Prostate gland (tissue), 2 donors: ENCODE results near the gene TIMP3. TPM values are rescaled to one million over a fixed set of nuclear protein-coding genes. Genes with fewer than 3 reads are reported as not detected.

ENCODE experiments used
- DNase-seq: peaks from one replicate; pipeline ENCODE4 v3.0.0-alpha.2; 2019; ENCODE audit warnings: low spot score
- H3K27ac ChIP-seq, 2 donors: fragments of 200-600 bp; sonication (generic); 2 replicates each; pipeline ENCODE4 v1.5.1; 2017 to 2019
- H3K27me3 ChIP-seq: fragments of 200-600 bp; sonication (generic); replicated peaks from 2 replicates; pipeline ENCODE4 v1.5.1; 2019; ENCODE audit not compliant: insufficient read depth
- H3K36me3 ChIP-seq, 2 donors: fragments of 200-600 bp; sonication (generic); 1 replicate in 1 of 2; 2 replicates in 1 of 2; pipeline versions ENCODE4 v1.5.1 to v1.8.1; 2017 to 2019
- H3K4me1 ChIP-seq: fragments of 200-600 bp; sonication (generic); replicated peaks from 2 replicates; pipeline ENCODE4 v1.5.1; 2019
- H3K4me3 ChIP-seq, 2 donors: fragments of 200-600 bp; sonication (generic); 2 replicates each; pipeline ENCODE4 v1.5.1; 2017 to 2019
- H3K9me3 ChIP-seq: fragments of 200-600 bp; sonication (generic); 2 replicates; pipeline ENCODE4 v1.5.1; 2017
- CTCF ChIP-seq, 4 experiments: fragments of 200-600 bp in 2 of 4; fragments of 450-650 bp in 2 of 4; sonication (generic) in 2 of 4; IDR thresholded peaks; 1 replicate in 3 of 4; 2 replicates in 1 of 4; pipeline ENCODE4 v1.5.1; 2016 to 2019; ENCODE audit warnings: antibody characterized with exemption in 4 of 4, mild to moderate bottlenecking in 2 of 4, moderate library complexity in 2 of 4
- POLR2A ChIP-seq: fragments of 450-650 bp; IDR thresholded peaks from one replicate; pipeline ENCODE4 v1.6.1; 2016; ENCODE audit warnings: antibody characterized with exemption, mild to moderate bottlenecking
- POLR2AphosphoS5 ChIP-seq: sonication (generic); formaldehyde crosslinking; IDR thresholded peaks from one replicate; pipeline ENCODE4 v1.6.1; 2017; ENCODE audit warnings: antibody characterized with exemption
- WGBS: methylation state at CpG from one replicate; pipeline ENCODE4 v1.1.5; 2018; 5-methylcytosine and 5-hydroxymethylcytosine counted together
- intact Hi-C: fragments of 100-400 bp; cut with DNase I; formaldehyde crosslinking; loops from one replicate; pipeline ENCODE4 v1.14.2; 2022
- total RNA-seq, 2 donors: library from RNA; depleted of rRNA; stranded (reverse); fragments of >200 nt; gene quantifications; one replicate each; pipeline ENCODE4 v1.1.0, GENCODE V29; 2016

Gene TIMP3
- total RNA-seq, 2 donors from 2014 or later = 148 to 397 TPM

- no peaks in the 10 kb centered on the region for H3K9me3 ChIP-seq
- H3K27ac ChIP-seq = no peak overlapping the region
- WGBS = 92% methylated on average over 4 of the region's 4 CpGs
- peaks cover 0 to 11% of the 10 kb centered on the region in 2 donors for H3K36me3 ChIP-seq
- H3K4me3 ChIP-seq = no peak overlapping the region
- H3K27me3 ChIP-seq = no peaks in the 10 kb centered on the region
- intact Hi-C loops = no loop called here
- TF ChIP-seq POLR2A (no peak), CTCF (IDR thresholded peaks at IDR 0.05) (no peak), POLR2AphosphoS5 (no peak)
- DNase-seq = no peak
- no peaks in the 10 kb centered on the region for H3K4me1 ChIP-seq
Measured at GRCh38 chr22:32862083-32862482, 60.6 kb downstream of the TIMP3 start.

DNA sequence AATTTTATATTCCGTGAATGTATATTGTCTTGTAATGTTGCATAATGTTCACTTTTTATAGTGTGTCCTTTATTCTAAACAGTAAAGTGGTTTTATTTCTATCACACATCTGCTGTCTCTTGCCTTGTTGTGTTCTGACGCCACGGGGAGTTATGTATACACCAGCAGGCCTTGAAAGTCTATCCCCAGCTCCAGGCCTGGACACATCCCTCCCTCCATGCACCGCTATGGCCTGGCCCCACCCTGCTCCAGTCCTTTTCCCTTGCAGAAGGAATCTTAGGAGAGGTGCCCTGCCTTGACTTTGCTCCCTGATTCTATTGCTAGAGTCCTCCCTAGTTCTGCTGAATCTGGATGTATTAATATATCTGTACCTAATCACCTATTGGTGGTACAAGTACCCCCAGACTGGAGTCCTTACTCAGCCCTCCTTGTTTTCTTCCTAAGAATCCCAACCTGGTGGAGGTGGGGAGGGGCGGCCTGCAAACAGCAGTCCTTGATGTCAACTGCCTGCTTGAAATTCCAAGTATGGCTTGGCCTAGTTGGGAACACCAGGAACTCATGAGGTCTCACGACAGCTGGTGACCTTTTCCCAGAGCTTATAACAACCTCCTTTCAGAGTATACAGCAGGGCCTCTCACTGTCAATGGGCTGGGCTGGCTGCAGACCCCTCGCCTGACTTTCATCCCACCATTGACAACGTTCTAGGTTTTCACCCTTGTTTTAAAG, 61.6 kb downstream of the TIMP3 start:
- TF ChIP-seq CTCF (IDR thresholded peaks at IDR 0.05) (no peak), POLR2AphosphoS5 (no peak), POLR2A (no peak)
- H3K36me3 ChIP-seq = peaks cover 0 to 4% of the 10 kb centered on the region in 2 donors
- no peak for DNase-seq
- intact Hi-C loops = no loop called here
- WGBS = 78% methylated on average over 8 of the region's 8 CpGs
- H3K9me3 ChIP-seq = no peaks in the 10 kb centered on the region
- no peaks in the 10 kb centered on the region for H3K27me3 ChIP-seq
- no peaks in the 10 kb centered on the region for H3K4me1 ChIP-seq
- no peak overlapping the region for H3K4me3 ChIP-seq
- H3K27ac ChIP-seq = no peak overlapping the region

DNA sequence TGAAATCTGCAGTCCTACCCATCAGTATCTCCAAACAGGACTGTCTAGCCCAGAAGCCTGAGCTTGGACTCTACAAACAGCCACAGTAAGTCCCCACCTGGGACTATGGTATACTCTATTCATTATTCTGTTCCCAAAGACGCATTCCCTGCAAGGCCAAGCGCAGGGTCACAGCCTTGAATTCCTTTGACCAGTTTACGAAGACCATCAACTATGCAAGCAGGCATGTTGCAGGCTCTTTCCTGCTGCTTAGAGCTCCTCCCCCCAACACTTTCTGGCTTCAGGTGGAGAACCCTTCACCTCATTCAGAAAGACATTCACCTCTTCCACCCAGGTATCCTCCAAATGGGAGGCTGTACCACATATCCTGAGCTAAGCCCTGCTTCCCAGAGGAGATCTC, 62.5 kb downstream of the TIMP3 start:
- no peak for DNase-seq
- Histone ChIP-seq H3K27me3 (no peaks in the 10 kb centered on the region), H3K9me3 (no peaks in the 10 kb centered on the region), H3K4me3 (no peak overlapping the region), H3K27ac (no peak overlapping the region), H3K4me1 (no peaks in the 10 kb centered on the region), H3K36me3 (no peaks in the 10 kb centered on the region)
- WGBS = 98% methylated on average over 3 of the region's 3 CpGs
- TF ChIP-seq POLR2A (no peak), CTCF (IDR thresholded peaks at IDR 0.05) (no peak)
- intact Hi-C loops = no loop called here

DNA sequence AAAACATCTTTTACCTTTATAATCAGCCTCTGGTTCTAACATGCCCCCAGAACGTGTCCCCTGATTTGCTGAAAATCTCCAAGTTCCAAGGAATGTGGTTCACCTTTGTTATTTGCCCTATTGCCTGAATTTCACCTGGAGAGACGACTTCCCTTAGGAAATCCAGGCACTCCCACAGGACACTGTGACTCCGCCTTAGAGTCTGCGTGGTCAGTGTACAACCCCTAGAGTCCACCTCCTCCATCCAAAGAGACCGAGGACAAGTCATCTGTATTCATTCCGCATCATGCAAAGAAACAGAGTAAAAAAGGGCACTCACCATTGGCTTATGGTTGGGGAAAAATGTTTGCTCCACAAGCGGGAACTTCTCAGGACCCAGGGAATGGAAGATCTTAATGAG, 63.1 kb downstream of the TIMP3 start:
- H3K4me3 ChIP-seq = no peak overlapping the region
- no peaks in the 10 kb centered on the region for H3K9me3 ChIP-seq
- no peak overlapping the region for H3K27ac ChIP-seq
- DNase-seq = no peak
- no peaks in the 10 kb centered on the region for H3K27me3 ChIP-seq
- intact Hi-C loops = no loop called here
- H3K36me3 ChIP-seq = no peaks in the 10 kb centered on the region
- WGBS = 91% methylated on average over 7 of the region's 7 CpGs
- no peak for TF ChIP-seq POLR2AphosphoS5
- no peak for TF ChIP-seq POLR2A
- TF ChIP-seq CTCF (IDR thresholded peaks at IDR 0.05) = no peak
- H3K4me1 ChIP-seq = no peaks in the 10 kb centered on the region

DNA sequence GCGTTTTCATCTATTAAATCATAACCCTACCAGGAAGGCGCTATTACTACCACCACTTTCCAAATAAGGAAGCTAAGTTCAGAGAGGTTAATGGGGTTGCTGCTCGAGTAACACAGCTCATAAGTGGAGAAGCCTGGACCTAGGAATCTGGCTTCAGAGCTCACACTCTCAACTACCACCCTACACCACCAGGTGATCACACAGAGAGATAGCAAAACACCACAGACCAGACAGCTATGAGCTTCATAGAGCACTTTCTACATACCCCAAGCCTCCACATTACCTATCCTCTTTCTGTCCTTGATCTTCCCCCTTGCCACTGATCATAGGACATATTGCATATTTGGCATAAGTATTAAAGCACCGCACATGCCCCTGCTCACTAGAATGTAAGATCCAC, 65.4 kb downstream of the TIMP3 start:
- no peak overlapping the region for H3K27ac ChIP-seq
- intact Hi-C loops = no loop called here
- 74% methylated on average over 4 of the region's 4 CpGs for WGBS
- H3K9me3 ChIP-seq = no peaks in the 10 kb centered on the region
- no peak for DNase-seq
- no peaks in the 10 kb centered on the region for H3K27me3 ChIP-seq
- H3K4me3 ChIP-seq = no peak overlapping the region
- TF ChIP-seq POLR2AphosphoS5 (no peak), CTCF (IDR thresholded peaks at IDR 0.05) (no peak), POLR2A (no peak)
- H3K36me3 ChIP-seq = no peaks in the 10 kb centered on the region
- H3K4me1 ChIP-seq = no peaks in the 10 kb centered on the region
